HG03064 (cell line): Measurements from ENCODE around the gene SKIC3.

Experiments
- ATAC-seq: cut with Tn5 transposase; IDR thresholded peaks from one replicate; pipeline ENCODE4 v1.9.1; 2021; ENCODE audit warnings: low read depth; ENCODE audit not compliant: unreplicated experiment

The SKIC3 gene

GRCh38 chr5:95532415-95532814 is 22.4 kb downstream of the SKIC3 start:
- ATAC-seq, result no peak

GRCh38 chr5:95531491-95531890 is 23.3 kb downstream of the SKIC3 start:
- ATAC-seq, result no peak

GRCh38 chr5:95530416-95530815 is 24.4 kb downstream of the SKIC3 start:
- no peak for ATAC-seq

- ATAC-seq, result no peak
Measured at GRCh38 chr5:95528565-95528964, 26.2 kb downstream of the SKIC3 start.

- ATAC-seq, result no peak
Measured at GRCh38 chr5:95526871-95527270, 27.9 kb downstream of the SKIC3 start.

GRCh38 chr5:95524423-95524822 is 30.4 kb downstream of the SKIC3 start:
- ATAC-seq, result no peak

GRCh38 chr5:95520206-95520605 is 34.6 kb downstream of the SKIC3 start:
- ATAC-seq, result no peak

DNA sequence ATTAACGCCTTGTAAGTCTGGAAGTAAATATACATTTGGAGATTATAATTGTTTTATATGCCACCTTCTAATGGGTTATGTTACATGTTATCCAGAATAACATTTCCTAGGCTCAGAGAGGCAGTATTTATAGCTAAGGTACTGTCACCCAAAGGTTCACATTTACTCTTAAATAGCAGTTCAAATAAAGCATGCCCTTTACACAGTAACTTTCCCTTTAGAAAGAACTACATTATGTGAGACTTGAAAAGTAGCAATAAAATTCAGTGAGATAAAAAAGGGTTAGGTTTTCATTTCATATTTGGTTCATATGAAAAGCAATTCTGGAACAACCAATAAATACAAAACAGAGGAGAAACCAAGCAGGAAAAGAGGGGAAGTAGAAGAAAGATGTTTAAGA is 35.1 kb downstream of the SKIC3 start:
- ATAC-seq, result no peak

GRCh38 chr5:95519151-95519550 is 35.6 kb downstream of the SKIC3 start:
- ATAC-seq, result no peak

DNA sequence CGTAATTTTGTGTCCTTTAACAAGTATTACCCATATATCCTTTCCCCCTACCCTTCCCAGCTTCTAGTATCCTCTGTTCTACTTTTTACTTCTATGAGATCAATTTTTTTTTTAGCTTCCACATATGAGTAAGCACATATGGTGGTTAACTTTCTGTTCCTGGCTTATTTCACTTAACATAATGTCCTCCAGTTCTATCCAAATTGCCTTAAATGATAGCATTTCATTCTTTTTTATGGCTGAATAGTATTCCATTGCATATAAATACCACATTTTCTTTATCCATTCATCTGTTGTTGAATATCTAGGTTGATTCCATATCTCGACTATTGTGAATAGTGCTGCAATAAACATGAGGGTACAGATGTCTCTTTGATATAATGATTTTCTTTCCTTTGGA is 36.4 kb downstream of the SKIC3 start:
- ATAC-seq, result no peak

DNA sequence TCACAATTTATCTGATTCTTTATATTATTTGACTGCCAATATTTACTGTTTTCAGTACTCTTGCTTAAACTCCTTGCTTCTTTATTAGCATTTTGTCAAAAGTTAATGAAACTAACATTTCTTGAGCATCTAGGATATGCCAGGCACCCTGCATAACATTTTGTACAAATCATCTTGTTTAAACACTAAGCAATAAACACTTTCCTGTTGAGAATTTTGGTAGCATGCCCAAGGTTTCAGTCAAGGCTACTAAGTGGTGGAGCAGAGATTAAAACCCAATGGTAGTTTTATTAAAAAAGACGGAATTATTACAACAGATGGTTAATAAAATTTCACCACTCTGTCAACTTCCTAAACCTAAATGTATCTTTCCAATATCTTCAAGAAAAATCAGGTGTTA is 43.2 kb downstream of the SKIC3 start:
- no peak for ATAC-seq

GRCh38 chr5:95508550-95508949 is 46.2 kb downstream of the SKIC3 start:
- no peak for ATAC-seq
